Suprapubic skin (tissue), 4 donors: ENCODE measurements around the gene C20orf204. TPM values are rescaled to one million over a fixed set of nuclear protein-coding genes. Genes with fewer than 3 reads are reported as not detected.
A peak's percentile ranks its signal among the peaks of the same experiment; 100 is the strongest.

ENCODE experiments used
- DNase-seq, 2 donors: peaks; one replicate each; pipeline ENCODE4 v3.0.0-alpha.2; 2019; ENCODE audit warnings: low spot score in 2 of 2
- H3K27ac ChIP-seq: fragments of 200-600 bp; sonication (generic); one replicate; pipeline ENCODE4 v1.5.1; 2019
- H3K27me3 ChIP-seq: fragments of 200-600 bp; sonication (generic); one replicate; pipeline ENCODE4 v1.5.1; 2019
- H3K36me3 ChIP-seq: fragments of 200-600 bp; sonication (generic); one replicate; pipeline ENCODE4 v1.5.1; 2019
- H3K4me1 ChIP-seq: fragments of 200-600 bp; sonication (generic); one replicate; pipeline ENCODE4 v1.5.1; 2019
- H3K4me3 ChIP-seq: fragments of 200-600 bp; sonication (generic); one replicate; pipeline ENCODE4 v1.5.1; 2019; ENCODE audit warnings: mild to moderate bottlenecking
- H3K9me3 ChIP-seq: fragments of 200-600 bp; sonication (generic); one replicate; pipeline ENCODE4 v1.5.1; 2019
- CTCF ChIP-seq, 2 donors: fragments of 200-600 bp in 1 of 2; fragments of 450-650 bp in 1 of 2; sonication (generic) in 1 of 2; IDR thresholded peaks; one replicate each; pipeline ENCODE4 v1.5.1; 2016 to 2019; ENCODE audit warnings: antibody characterized with exemption in 2 of 2, mild to moderate bottlenecking in 1 of 2, moderate library complexity in 1 of 2
- EP300 ChIP-seq: sonication (generic); formaldehyde crosslinking; IDR thresholded peaks from one replicate; pipeline ENCODE4 v1.6.1; 2017; ENCODE audit warnings: antibody characterized with exemption
- POLR2A ChIP-seq, 2 donors: fragments of 450-650 bp; IDR thresholded peaks; one replicate each; pipeline ENCODE4 v1.6.1; 2017; ENCODE audit warnings: antibody characterized with exemption in 2 of 2, mild to moderate bottlenecking in 2 of 2, moderate library complexity in 2 of 2
- POLR2AphosphoS5 ChIP-seq, 3 donors: sonication (generic); formaldehyde crosslinking; IDR thresholded peaks; one replicate each; pipeline ENCODE4 v1.6.1; 2017; ENCODE audit warnings: antibody characterized with exemption in 3 of 3
- WGBS: methylation state at CpG from one replicate; pipeline ENCODE4 v1.1.5; 2018; 5-methylcytosine and 5-hydroxymethylcytosine counted together
- total RNA-seq, 4 donors: library from RNA; depleted of rRNA; stranded (reverse); fragments of >200 nt; gene quantifications; one replicate each; pipeline ENCODE4 v1.1.0, GENCODE V29; 2016

C20orf204 gene
- total RNA-seq, 4 donors from 2014 or later: 1.1 to 5.1 (median 1.8) TPM

GRCh38 chr20:64047046-64047389 lies 11.0 kb downstream of the C20orf204 start:
- H3K36me3 ChIP-seq: no peaks in the 10 kb centered on the region
- H3K9me3 ChIP-seq: no peaks in the 10 kb centered on the region
- H3K27me3 ChIP-seq: peaks cover 71% of the 10 kb centered on the region
- TF ChIP-seq CTCF (IDR thresholded peaks at IDR 0.05) (no peak), EP300 (no peak), POLR2AphosphoS5 (IDR thresholded peaks at IDR 0.05) (no peak), POLR2A (IDR thresholded peaks at IDR 0.05) (no peak)
- DNase-seq: no peak
- H3K4me1 ChIP-seq: peaks cover 38% of the 10 kb centered on the region
- peak overlapping the region; percentile 43 for H3K4me3 ChIP-seq
- no peak overlapping the region for H3K27ac ChIP-seq
- 79% methylated on average over 8 of the region's 8 CpGs for WGBS

GRCh38 chr20:64047968-64048401 lies 12.0 kb downstream of the C20orf204 start:
- no peak for TF ChIP-seq POLR2AphosphoS5 (IDR thresholded peaks at IDR 0.05)
- no peak overlapping the region for H3K27ac ChIP-seq
- peaks cover 36% of the 10 kb centered on the region for H3K4me1 ChIP-seq
- H3K9me3 ChIP-seq: no peaks in the 10 kb centered on the region
- peaks cover 71% of the 10 kb centered on the region for H3K27me3 ChIP-seq
- H3K4me3 ChIP-seq: peak overlapping the region; percentile 43
- no peaks in the 10 kb centered on the region for H3K36me3 ChIP-seq
- no peak for DNase-seq
- 63% methylated on average over 2 of the region's 49 CpGs for WGBS

- no CpG with 5 or more reads among the region's 101 CpGs for WGBS
- peaks cover 71% of the 10 kb centered on the region for H3K27me3 ChIP-seq
- no peak for TF ChIP-seq POLR2AphosphoS5 (IDR thresholded peaks at IDR 0.05)
- TF ChIP-seq CTCF (IDR thresholded peaks at IDR 0.05): no peak
- no peak for TF ChIP-seq POLR2A (IDR thresholded peaks at IDR 0.05)
- TF ChIP-seq EP300: no peak
- no peak overlapping the region for H3K27ac ChIP-seq
- H3K9me3 ChIP-seq: no peaks in the 10 kb centered on the region
- H3K4me3 ChIP-seq: peak overlapping the region; percentile 43
- no peak for DNase-seq
- H3K4me1 ChIP-seq: peaks cover 41% of the 10 kb centered on the region
- no peaks in the 10 kb centered on the region for H3K36me3 ChIP-seq
Measured at GRCh38 chr20:64048402-64049044, 12.5 kb downstream of the C20orf204 start.

- H3K4me3 ChIP-seq: peak within 1 kb of the TSS; percentile 43
- DNase-seq: no peak
- peaks cover 47% of the 10 kb centered on the region for H3K4me1 ChIP-seq
- no peaks in the 10 kb centered on the region for H3K9me3 ChIP-seq
- peak within 1 kb of the TSS; percentile 47 for H3K27ac ChIP-seq
- peaks cover 71% of the 10 kb centered on the region for H3K27me3 ChIP-seq
- WGBS: 0% methylated on average over 7 of the region's 111 CpGs
- TF ChIP-seq POLR2AphosphoS5 (IDR thresholded peaks at IDR 0.05): no peak
- no peak for TF ChIP-seq POLR2A (IDR thresholded peaks at IDR 0.05)
- TF ChIP-seq CTCF (IDR thresholded peaks at IDR 0.05): no peak
- no peak for TF ChIP-seq EP300
- H3K36me3 ChIP-seq: no peaks in the 10 kb centered on the region
Measured at GRCh38 chr20:64049060-64049877, 13.3 kb downstream of the C20orf204 start, which contains the start of gene SOX18. Gene SOX18 (minus strand): TSS chr20:64049639. CDS start chr20:64049516, 123 bp downstream.

GRCh38 chr20:64049878-64050260 lies 13.9 kb downstream of the C20orf204 start:
- 47% methylated on average over 3 of the region's 16 CpGs for WGBS
- H3K9me3 ChIP-seq: no peaks in the 10 kb centered on the region
- no peak for DNase-seq
- TF ChIP-seq EP300 (no peak), CTCF (IDR thresholded peaks at IDR 0.05) (no peak), POLR2A (IDR thresholded peaks at IDR 0.05) (no peak), POLR2AphosphoS5 (IDR thresholded peaks at IDR 0.05) (no peak)
- H3K27me3 ChIP-seq: peaks cover 71% of the 10 kb centered on the region
- peak overlapping the region; percentile 47 for H3K27ac ChIP-seq
- peaks cover 44% of the 10 kb centered on the region for H3K4me1 ChIP-seq
- no peaks in the 10 kb centered on the region for H3K36me3 ChIP-seq
- H3K4me3 ChIP-seq: peak overlapping the region; percentile 43
